ENCODE measurements around the gene RHBDL2. TPM values are rescaled to one million over a fixed set of nuclear protein-coding genes. Genes with fewer than 3 reads are reported as not detected.

The RHBDL2 gene
- total and polyA plus RNA-seq, 9 of the 15 experiments (the other 6 are each of a cell fraction or from before 2014, with no cell fraction given) = not detected

GRCh38 chr1:38859561-38860453 lies 81.8 kb downstream of the RHBDL2 start, which contains the start of gene RRAGC (continued):
- no peak for TF ChIP-seq STAT6 (CRISPR knock-in tag; IDR thresholded peaks at IDR 0.05)
- no peak for TF ChIP-seq MECOM (CRISPR knock-in tag; IDR thresholded peaks at IDR 0.05)
- no peak for TF ChIP-seq BRF1 (IDR thresholded peaks at IDR 0.05; ENCODE audit: borderline replicate concordance, extremely low read depth, insufficient read length)
- TF ChIP-seq ZNF316 (IDR thresholded peaks at IDR 0.05) = 0 out of 2 replicates have a peak, but pooled peaks have one; percentile 45
- no peak for TF ChIP-seq ZNF444 (CRISPR knock-in tag; IDR thresholded peaks at IDR 0.05)
- no peak; the same call in 1 of the 2 replicates for TF ChIP-seq TEAD4 (IDR thresholded peaks at IDR 0.05; ENCODE audit: low read length)
- TF ChIP-seq TEAD4 (CRISPR knock-in tag; IDR thresholded peaks at IDR 0.05; ENCODE audit: borderline replicate concordance) = no peak
- no peak for TF ChIP-seq NFE2L1 (tag; IDR thresholded peaks at IDR 0.05; ENCODE audit: borderline replicate concordance, low read depth)
- no peak for TF ChIP-seq KHSRP (IDR thresholded peaks at IDR 0.05)
- TF ChIP-seq RBM22 (IDR thresholded peaks at IDR 0.05; ENCODE audit: low read depth, low read length, poor library complexity, severe bottlenecking) = no peak
- no peak for TF ChIP-seq CBX5 (IDR thresholded peaks at IDR 0.05; ENCODE audit: borderline replicate concordance, low read depth)
- TF ChIP-seq ZBTB1 (CRISPR knock-in tag; IDR thresholded peaks at IDR 0.05; ENCODE audit: borderline replicate concordance, low read depth) = no peak
- TF ChIP-seq RAD21 (CRISPR knock-in tag; conservative IDR thresholded peaks at IDR 0.05 in 1 of 2, IDR thresholded peaks at IDR 0.05 in 1 of 2) = peak in 1 of 2 experiments; percentile 26; a peak in 1 of 4 replicates
- TF ChIP-seq KLF13 (tag; IDR thresholded peaks at IDR 0.05; ENCODE audit: borderline replicate concordance, low read depth) = peak; percentile 76
- TF ChIP-seq GTF3C2 (IDR thresholded peaks at IDR 0.05; ENCODE audit: borderline replicate concordance, extremely low read depth, insufficient read length) = peak; percentile 13
- peak; percentile 44; the same call in 1 of the 2 replicates for TF ChIP-seq JUN (IDR thresholded peaks at IDR 0.05; ENCODE audit: borderline replicate concordance, low read depth, low read length)
- TF ChIP-seq JUN (CRISPR knock-in tag; IDR thresholded peaks at IDR 0.05; ENCODE audit: borderline replicate concordance) = no peak
- TF ChIP-seq CC2D1A (IDR thresholded peaks at IDR 0.05) = no peak
- TF ChIP-seq NCOA2 (IDR thresholded peaks at IDR 0.05; ENCODE audit: partially characterized antibody in 2 of 2) = no peak
- no peak for TF ChIP-seq MCM5 (IDR thresholded peaks at IDR 0.05; ENCODE audit: low read depth)
- no peak for TF ChIP-seq KLF10 (CRISPR knock-in tag; IDR thresholded peaks at IDR 0.05)
- TF ChIP-seq ZNF766 (CRISPR knock-in tag; conservative IDR thresholded peaks at IDR 0.05) = no peak
- TF ChIP-seq DIDO1 (tag; IDR thresholded peaks at IDR 0.05; ENCODE audit: low read depth) = peak; percentile 85

All from K562 (cell line).